WTC11 (cell line): ENCODE data around the gene CPT1B.

ENCODE experiments used
- CREB1 ChIP-seq: sonication (generic); formaldehyde crosslinking; IDR thresholded peaks from 2 replicates; pipeline ENCODE4 v1.8.0; 2023; ENCODE audit warnings: mild to moderate bottlenecking, missing genetic modification reagents
- CTCF ChIP-seq: fragments of 200-600 bp; IDR thresholded peaks from 2 replicates; pipeline ENCODE4 v1.8.0; 2022; ENCODE audit warnings: antibody characterized with exemption
- MLX ChIP-seq: sonication (generic); formaldehyde crosslinking; IDR thresholded peaks from 2 replicates; pipeline ENCODE4 v1.8.1; 2023; ENCODE audit warnings: mild to moderate bottlenecking, missing genetic modification reagents, moderate library complexity
- SP1 ChIP-seq: sonication (generic); formaldehyde crosslinking; conservative IDR thresholded peaks from 2 replicates; pipeline ENCODE4 v1.8.1; 2022; ENCODE audit warnings: missing genetic modification reagents
- TP53 ChIP-seq: sonication (generic); formaldehyde crosslinking; IDR thresholded peaks from 2 replicates; pipeline ENCODE4 v1.8.1; 2023; ENCODE audit warnings: mild to moderate bottlenecking, missing genetic modification reagents
- ZNF232 ChIP-seq: sonication (generic); formaldehyde crosslinking; IDR thresholded peaks from 2 replicates; pipeline ENCODE4 v1.8.0; 2022; ENCODE audit warnings: mild to moderate bottlenecking, missing genetic modification reagents

GRCh38 chr22:50577697-50577986, 585 bp downstream of the CPT1B start:
- TF ChIP-seq TP53 = no peak
- no peak for TF ChIP-seq CTCF
- no peak for TF ChIP-seq CREB1
- no peak for TF ChIP-seq ZNF232 (CRISPR knock-in tag)
- no peak for TF ChIP-seq SP1 (CRISPR knock-in tag)
- no peak for TF ChIP-seq MLX (CRISPR knock-in tag)
